GM21367 (cell line): ENCODE results near the gene POLDIP2.

ENCODE experiments used
- ATAC-seq: cut with Tn5 transposase; IDR thresholded peaks from one replicate; pipeline ENCODE4 v1.9.1; 2021; ENCODE audit not compliant: unreplicated experiment

The POLDIP2 gene, protein sequence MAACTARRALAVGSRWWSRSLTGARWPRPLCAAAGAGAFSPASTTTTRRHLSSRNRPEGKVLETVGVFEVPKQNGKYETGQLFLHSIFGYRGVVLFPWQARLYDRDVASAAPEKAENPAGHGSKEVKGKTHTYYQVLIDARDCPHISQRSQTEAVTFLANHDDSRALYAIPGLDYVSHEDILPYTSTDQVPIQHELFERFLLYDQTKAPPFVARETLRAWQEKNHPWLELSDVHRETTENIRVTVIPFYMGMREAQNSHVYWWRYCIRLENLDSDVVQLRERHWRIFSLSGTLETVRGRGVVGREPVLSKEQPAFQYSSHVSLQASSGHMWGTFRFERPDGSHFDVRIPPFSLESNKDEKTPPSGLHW

DNA sequence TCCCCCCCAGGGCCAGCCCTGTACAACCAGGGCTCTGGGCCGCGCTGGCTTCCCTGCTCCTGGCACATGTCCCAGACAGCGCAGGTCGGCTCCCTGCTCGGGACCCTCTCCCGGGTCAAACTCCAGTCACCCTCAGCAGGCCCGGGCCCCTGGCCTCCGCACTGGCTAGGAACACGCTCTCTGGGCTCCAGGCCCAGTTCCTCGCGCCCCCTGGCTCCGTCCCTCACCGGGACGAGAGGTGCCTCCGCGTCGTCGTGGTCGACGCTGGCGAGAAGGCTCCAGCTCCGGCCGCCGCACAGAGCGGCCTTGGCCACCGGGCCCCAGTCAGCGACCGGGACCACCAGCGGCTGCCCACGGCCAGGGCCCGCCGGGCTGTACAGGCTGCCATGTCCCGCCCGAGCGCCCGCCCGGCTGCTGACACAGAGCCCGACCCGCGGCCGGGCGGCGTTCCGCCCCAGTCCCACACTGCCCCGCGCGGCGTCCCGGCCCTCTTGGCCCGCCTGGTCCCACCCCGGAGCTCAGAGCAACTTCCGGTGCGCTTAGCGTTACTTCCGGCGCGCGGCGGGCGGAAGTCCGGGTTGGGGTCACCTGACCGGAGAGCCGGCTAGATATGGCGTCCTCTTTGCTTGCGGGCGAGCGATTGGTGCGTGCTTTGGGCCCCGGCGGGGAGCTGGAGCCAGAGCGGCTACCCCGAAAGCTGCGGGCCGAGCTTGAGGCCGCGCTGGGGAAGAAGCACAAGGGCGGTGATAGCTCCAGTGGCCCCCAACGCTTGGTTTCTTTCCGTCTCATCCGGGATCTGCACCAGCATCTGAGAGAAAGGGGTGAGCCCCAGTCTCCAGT lies at the start of gene POLDIP2:
TSS of gene POLDIP2 (minus strand) at position 467 of the 840 bp plus-strand sequence. CDS start at position 388, 79 bp downstream.
- ATAC-seq = peak; percentile 77

DNA sequence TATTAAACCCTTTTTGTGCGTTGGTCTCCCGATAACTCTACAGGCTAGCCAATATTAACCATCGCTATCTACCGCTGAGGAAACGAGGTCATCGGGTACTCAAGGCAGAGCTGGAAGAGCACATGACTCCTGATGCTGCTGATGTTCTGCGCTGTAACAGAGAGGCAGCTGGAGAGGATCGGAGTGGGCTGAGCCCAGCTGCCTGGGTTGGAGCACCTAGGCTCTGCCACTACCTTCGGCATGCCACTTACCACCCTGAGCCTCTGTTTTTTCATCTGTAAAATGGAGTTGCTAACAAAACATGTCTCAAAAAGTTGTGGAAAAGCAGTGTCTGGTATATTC lies 49.1 kb upstream of the POLDIP2 start:
- no peak for ATAC-seq

DNA sequence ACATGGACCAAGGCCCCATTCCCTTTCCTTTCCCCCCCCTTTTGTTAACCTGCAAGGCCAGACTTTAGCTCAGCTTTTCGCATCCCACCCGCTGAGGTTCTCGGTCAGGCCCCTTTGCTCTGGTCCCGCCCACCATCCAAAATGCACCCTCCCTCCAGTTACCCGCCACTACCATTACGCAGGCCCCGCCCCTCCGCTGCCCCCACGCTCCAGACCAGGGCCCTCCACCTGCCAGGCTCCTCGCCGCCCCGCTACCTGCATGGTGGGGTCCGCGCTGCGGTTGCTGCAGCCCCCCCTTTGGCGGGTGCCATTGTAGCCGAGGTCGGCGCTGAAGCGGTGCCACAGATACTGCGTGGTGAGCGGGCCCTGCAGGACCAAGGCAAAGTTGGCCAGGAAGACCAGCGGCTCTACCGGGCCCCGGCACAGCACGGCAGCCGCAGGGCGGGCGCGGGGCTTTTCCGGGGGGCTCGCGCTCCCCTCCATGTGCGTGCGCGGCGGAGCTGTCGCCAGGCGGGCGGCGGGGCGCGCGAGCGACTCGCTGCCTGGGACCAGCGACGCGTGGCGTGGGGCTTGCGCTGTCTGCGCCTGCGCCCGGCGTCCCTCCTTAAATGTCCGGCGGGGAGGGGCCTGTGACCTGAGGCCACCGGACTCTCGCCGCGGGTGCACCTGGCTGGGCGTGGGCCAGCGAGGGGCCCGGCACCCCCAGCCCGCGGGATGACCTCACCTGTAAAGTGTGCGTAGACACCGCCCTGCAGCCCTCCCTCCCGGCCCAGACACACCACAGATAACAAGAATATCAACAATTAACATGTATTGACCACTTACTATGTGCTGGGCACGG lies 48.5 kb upstream of the POLDIP2 start, which contains the start of gene SLC46A1:
TSS of gene SLC46A1 (minus strand) at position 581 of the 841 bp plus-strand sequence. CDS start at position 483, 98 bp downstream.
- no peak for ATAC-seq

DNA sequence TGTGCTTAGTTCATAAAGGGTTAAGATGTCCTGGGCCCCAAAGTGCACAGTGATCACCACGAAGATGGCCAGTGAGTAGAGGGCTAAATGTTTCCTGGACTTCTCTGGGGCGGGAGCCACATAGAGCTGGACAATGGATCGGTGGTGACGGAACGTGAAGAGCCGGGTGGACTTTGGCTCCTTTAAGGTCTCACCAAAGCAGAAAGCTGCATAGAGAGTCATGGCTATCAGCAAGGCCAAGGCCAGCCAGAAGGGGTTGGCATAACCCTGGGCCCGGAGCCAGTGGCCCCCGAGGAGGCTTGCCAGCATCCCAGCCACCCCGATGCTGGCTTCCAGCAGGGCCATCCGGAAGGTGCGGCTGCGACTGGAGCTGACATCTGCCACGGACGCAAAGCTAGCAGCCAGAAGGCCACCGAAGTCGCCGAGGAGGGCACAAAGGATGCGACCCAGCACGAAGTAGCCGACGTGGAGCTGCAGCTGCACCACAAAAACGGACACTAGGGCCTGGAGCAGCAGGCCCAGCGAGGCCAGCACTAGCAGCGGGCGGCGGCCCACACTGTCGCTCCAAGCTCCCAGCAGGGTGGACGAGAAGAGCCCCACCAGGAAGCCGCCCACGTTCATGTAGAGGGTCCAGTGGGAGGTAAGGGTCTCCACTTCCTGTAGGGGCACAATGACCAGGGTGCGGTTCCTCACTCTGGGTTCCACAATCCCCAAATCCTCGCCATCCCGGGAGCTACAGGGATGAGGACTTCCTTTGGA lies 47.7 kb upstream of the POLDIP2 start:
- ATAC-seq = no peak

DNA sequence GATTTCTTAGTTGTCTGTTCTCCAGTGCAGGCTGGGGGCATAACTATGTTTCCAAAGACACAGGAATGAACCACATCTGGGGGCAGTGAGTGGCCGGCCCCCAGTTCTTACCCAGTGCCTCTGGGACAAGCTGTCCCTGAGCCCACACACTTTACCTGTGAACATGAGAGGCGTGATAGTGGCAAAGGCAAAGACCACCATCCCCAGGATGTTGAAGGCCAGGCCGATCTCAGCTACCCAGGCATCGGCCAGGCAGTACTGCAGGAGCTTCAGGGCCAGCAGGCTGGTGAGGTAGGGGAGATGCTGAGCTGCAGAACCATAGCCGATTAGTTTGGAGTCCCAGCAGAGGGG lies 47.1 kb upstream of the POLDIP2 start:
- no peak for ATAC-seq

DNA sequence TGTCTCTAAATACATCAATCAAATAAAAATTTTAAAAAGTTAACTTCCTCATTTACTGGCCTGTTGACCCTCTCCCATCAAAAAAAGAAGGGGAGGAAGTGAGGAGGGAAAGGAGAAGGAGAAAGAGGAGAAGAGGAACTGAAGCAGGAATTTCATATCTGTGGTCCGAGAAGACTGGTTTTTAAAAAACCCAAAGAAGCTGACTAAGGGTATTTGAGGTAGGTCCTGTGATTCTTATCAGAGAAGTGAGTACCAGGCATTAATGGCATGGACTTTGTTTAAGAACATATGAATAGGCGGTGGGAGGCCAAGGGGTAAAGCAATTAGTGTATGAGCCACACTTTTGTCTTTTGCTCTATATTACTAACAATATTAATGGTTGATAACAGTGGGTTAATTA lies 46.7 kb upstream of the POLDIP2 start:
- no peak for ATAC-seq

DNA sequence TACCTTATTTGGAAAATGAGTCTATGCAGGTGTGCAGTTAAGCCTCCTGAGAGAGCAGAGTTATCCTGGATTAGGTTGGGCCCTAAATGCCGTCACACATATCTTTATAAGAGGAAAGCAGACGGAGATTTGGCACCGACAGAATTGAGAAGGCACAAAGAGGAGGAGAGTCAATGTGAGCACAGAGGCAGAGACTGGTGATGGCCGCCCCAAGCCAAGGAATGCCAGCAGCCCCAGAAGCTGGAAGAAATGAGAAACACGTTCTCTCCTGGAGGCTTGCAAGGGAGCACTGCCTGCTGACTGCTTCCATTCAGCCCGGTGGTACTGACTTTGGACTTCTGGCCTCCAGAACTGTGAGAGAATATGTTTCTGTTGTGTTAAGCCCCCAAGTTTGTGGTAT lies 45.5 kb upstream of the POLDIP2 start:
- ATAC-seq = no peak

DNA sequence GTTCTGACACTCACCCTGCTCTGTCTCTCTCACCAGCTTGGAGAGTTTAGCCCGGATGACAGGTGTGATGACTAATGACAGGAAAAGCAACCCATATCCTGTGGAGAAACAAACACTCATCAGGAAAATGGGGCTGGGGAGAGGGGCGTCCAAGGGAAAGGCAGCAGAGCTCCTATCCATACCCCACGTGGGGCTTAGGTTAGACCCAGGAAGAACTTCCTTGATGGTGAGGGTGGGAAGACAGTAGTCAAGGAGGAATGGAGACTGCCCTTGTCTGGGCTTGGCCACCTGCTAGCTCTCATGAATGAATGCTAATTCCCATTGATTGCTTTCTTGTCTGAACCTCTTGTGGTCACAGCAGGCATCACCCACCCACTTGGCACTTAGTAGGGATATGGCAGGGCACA lies 44.9 kb upstream of the POLDIP2 start:
- ATAC-seq = no peak

DNA sequence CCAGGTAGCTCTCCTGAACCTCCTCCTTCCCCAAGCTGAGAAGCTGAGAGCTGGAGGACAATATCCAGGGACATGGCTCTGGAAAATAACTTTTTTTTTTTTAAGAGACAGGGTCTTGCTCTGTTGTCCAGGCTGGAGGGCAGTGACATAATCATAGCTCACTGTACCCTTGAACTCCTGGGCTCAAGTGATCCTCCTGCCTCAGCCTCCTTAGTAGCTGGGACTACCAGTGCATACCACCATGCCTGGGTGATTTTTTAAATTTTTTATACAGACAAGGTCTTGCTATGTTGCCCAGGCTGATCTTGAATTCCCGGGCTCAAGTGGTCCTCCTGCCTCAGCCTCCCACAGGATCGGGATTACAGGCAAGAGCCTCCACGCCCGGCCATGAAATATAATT lies 42.5 kb upstream of the POLDIP2 start:
- no peak for ATAC-seq

DNA sequence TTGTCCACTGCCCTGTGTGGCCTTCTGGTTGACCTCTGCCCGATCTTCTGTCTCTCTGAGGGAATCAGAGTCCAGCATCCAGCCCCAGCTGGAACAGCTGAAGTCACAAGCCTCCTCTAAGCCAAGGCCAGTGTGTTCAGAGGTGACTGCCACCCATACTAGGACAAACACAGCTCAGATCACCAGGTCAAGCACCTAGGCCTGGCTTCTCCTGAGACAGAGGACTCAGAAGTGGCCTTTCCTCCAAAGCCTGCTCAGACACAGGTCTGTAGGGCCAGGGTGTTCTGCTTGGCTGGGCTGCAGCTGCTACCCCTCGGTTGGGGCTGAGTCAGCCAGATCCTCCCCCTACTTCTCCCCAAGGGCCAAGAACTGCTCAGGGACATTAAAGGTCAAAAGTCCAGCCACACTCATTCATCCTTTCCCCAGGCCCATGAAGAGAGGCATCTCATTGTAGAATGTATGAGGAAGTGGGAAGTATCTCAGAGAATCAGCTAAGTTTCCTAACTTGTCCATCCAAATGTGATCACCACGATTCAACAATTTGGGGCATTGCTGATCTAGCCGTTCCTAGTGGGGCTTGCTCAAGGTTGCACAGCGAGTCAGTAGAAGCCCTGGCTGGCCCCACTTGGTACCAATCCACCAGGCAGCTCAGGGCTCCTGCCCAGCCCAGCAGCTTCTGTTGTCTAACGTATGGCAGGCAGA lies 41.1 kb upstream of the POLDIP2 start:
- ATAC-seq = no peak

DNA sequence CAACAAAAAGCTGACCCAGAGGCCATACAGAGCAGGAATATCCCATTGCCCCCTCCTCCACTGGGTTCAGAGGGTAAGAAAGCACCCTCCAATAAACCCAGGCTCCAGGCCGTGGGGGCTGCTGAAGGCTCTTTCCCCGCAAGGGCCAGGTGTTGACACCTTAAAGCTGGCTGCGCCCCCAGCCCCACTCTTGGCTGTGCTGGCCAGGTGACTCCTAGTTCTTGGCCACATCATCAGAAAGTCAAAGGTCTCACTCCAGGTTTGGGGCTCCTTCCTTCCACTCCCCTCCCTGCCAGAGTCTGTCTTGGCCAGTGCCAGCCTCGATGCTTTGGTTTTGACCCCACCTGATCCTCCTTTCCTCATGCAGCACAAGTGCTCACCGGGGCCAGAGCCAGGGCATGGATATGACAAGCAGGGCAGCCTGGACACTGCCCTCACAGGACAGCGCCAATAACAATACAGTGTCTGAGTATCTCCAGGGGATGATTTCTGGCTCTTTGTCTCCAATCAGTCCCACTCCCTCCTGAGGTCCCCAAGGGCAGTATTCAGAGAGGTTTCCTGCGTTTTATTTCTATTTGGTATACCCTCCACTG lies 40.5 kb upstream of the POLDIP2 start:
- no peak for ATAC-seq

DNA sequence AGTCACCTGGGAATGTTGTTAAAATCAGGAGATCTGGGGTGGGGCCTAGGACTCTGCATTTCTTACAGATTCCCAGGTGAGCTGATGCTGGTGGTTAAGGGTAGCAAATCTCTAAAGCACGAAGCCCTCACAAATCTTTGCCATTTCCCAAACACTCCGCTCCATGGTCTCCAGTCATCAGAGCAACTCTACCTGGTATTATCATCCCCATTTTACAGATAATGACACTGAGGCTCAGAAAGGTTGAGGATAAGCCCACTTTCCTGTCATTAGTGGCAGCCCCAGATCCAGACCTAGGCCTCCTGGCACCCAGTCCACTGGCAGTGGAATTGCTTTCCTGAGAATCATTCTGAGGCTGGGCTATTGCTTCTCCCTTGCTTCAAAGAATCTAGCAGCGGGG lies 39.9 kb upstream of the POLDIP2 start:
- no peak for ATAC-seq

DNA sequence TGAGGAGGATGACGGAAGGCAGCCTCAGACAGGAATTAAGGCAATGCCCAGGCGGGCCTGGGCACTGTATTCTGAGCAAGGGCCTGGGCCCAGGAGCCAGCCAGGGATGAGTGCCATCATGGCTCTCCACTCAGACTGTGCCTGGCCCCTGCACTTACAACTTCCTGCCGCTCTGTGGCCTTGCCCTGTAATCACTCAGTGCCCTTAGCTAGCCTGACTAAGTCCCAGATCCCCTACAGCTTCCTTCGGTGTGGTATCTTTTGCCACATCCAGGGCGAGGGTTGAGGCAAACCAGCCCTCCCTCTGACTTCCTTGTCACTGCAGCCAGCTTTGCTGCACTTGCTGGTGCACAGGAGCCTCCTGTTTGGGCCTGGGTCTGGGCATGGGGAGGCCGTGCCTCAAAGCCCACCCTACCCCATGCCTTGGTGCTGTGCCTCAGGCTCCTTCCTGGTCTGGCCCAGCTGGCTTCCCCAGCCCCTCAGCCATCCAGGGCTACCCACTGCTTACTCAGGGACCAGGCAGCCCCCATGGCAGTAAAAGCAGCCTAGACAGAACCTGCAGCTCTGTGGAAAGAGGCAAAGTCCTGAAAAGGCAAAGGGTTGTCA lies 39.4 kb upstream of the POLDIP2 start:
- no peak for ATAC-seq

DNA sequence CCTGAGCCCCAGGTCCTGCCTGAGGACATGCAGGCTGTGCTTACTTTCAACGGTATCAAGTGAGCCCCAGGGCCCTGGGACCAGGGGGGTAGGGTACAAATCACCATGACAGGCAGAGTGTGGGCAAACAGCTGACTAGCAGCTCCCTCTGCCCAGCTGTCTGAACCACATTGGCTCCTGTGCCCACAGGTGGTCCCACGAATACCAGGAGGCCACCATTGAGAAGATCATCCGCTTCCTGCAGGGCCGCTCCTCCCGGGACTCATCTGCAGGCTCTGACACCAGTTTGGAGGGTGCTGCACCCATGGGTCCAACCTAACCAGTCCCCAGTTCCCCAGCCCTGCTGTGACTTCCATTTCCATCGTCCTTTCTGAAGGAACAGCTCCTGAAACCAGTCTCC lies 38.6 kb upstream of the POLDIP2 start:
- ATAC-seq = no peak

DNA sequence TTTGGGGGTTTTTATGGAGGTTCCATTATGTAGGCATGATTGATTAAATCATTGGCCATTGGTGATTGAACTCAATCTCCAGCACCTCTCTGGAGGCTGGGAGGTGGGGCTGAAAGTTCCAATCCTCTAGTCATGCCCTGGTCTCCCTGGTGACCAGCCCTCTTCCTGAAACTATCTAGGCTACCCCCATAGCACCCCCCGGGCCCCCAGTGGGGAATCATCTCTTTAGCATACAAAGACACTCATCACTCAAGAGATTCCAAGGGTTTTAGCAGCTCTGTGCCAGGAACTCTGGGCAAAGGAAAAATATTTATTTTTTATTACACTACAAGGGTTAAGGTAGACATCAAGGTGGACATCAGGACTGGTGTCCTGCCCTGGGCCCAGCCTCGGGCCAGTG lies 38.1 kb upstream of the POLDIP2 start:
- ATAC-seq = no peak

DNA sequence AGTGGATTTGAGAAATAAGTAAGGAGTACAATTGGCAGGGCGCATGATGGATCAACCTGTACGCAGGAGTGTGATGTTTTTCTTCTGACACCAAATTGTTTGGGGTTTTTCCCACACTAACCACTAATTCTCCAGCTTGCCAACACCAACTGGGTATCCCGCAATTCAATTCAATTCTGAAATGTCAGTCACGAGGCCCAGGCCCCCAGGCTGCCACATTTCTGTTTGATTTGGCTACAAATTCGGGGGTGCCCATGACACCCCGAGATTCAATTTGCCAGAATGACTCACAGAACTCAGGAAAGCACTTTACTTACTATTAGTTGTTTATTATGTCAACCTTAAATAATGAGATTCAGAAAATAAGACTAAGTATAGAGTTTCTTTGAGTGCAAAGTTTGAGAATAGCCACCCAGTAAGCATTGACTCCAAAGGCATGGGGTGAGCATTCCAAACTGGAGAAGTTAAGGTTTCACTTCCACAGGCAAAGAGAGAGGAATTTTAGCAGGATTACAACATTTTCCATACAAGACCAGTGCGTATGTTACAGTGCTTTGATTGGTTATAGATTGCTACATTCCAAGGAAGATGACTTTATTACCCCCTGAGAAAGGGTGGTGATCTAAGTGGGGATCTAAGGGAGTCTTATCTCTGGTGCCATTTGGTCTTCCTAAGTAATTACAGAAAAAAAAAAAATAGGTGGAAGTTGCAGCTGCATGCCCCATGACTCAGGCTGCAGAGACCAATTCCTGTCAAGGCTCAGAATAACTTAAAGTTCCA lies 37.2 kb upstream of the POLDIP2 start:
- ATAC-seq = no peak

DNA sequence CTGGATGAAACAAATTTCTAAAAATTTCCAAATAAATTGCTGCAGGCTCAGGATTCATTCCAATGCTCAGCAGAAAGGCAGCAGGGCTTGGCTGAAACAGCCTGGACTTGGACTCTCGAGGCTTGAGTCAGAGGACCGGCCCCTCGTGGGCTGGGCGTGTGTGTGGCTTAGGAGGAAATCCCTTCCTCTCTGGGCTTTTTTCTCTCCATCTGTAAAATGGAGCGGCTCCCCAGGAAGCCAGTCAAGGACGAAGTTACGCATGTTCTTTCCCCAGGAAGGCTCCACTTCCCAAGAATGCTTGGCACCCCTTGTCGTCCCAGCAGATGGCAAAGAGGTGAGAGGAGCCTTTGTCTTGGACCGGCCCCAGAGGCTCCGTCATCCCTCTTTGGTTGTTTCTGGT lies 35.2 kb upstream of the POLDIP2 start:
- ATAC-seq = no peak

DNA sequence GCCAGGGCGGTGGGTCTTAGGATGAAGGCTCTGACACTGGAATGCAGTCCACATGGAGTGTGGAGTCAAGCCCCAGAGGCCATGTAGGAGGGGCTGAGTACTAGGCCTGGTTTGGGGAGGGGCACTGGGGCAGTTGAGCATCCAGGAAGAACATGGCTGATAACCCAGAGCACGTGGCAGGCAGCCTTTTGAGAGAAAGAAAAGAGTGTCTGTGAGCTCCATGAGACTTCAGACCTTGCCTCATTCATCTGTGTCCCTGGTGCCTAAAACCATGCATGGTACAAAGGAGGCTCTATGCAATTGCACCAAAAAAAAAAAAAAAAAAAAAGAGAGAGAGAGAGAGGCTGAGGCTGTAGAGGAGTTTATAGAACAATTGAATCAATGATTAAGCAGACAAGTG lies 34.1 kb upstream of the POLDIP2 start:
- no peak for ATAC-seq

DNA sequence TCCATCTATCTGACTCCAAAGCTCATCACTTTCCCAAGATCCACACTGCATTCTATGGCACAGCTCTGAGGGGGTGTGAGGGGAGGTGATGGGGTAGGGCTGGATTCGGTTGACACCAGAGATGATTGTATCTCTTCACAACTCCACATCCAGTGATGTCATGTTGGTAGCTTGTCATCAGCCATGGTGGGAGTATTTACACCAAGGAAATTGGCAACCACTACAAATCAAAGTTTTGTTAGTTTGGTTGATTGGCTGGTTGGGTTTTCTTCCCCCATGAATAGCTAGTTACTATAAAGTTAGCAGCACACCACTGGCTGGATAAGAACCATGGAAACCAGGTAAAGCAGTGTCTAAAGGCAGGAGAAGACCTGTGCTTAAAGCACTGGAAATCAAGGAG lies 33.7 kb upstream of the POLDIP2 start:
- no peak for ATAC-seq
